GM23248 (cell line): ENCODE results near the gene KIF12.

Experiments
- EZH2 ChIP-seq: fragments of 200-600 bp; sonication (generic); IDR thresholded peaks from 2 replicates; pipeline ENCODE4 v1.6.1; 2018; ENCODE audit warnings: antibody characterized with exemption, mild to moderate bottlenecking; ENCODE audit not compliant: insufficient read depth, poor library complexity, severe bottlenecking
- EZH2phosphoT487 ChIP-seq: fragments of 200-600 bp; sonication (generic); IDR thresholded peaks from 2 replicates; pipeline ENCODE4 v1.6.1; 2018; ENCODE audit warnings: antibody characterized with exemption, moderate library complexity, mild to moderate bottlenecking, low read depth; ENCODE audit not compliant: insufficient read depth

DNA sequence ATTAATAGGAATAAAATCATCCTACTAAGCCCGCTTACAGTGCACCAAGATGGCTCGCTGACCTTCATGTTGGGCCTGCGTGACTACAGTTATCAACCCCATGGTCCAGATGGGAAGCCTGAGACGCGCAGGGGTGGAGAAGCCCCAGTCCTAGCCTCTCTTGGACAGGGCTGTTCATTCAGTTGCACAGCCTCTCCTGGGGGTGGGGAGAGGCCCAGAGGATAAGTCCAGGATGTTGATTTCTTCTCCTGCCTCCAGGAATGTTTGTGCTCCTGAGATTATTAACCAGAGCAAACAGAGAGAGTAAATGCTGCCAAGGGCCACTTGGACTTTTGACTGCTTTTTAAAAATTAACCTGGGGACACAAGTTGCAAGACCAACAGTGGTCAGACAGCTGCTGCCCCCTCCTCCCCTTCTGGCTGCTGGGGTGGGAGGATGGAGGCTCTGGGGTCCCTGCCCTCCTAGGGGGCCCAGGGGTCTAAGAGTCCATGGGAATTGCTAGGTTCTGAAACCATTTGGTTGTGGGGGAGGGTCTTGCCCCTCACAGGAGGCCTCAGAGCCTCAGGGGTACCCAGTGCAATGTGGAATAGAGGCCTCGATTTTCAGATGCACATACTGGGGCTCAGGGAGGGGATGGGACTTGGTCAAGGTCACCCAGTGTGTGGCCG is 18.2 kb downstream of the KIF12 start:
- TF ChIP-seq EZH2phosphoT487 (no peak), EZH2 (no peak)
